K562 (cell line): ENCODE results near the gene LTBP1. TPM values are rescaled to one million over a fixed set of nuclear protein-coding genes. Genes with fewer than 3 reads are reported as not detected.

ENCODE experiments used
- ATAC-seq: fragments of 200-7000 bp; cut with Tn5 transposase; 3 replicates; pipeline ENCODE4 v1.9.1; 2020; ENCODE audit warnings: moderate library complexity
- BruUV-seq: library from RNA; stranded (reverse); fragments of 400-500 nt; replicated peaks from 2 replicates; lab custom pipeline; 2021; lab: Mats Ljungman, UMichigan
- CTCF ChIA-PET: fragments of 300-600 bp; formaldehyde crosslinking; extraction: SDS; loops from one replicate; lab custom pipeline; 2021; ENCODE audit warnings: low intra/inter-chr PET ratio; lab: Yijun Ruan, JAX
- POLR2A ChIA-PET: fragments of 300-600, 350-650 bp; sonication (Branson Sonifier 250); formaldehyde crosslinking; extraction: SDS; loops from one replicate; lab custom pipeline; 2021; ENCODE audit warnings: antibody characterized with exemption, inconsistent platforms; lab: Yijun Ruan, JAX
- DNase-seq, 4 experiments: peaks; one replicate each; pipeline versions ENCODE4 v3.0.0 to v3.0.0-alpha.2; 2011 to 2018; ENCODE audit warnings: low spot score in 3 of 4, mixed read lengths in 3 of 4; ENCODE audit errors: extremely low read depth in 1 of 4
- FAIRE-seq: peaks from 2 replicates; lab custom pipeline; 2011; peaks lifted over from hg19 to GRCh38; lab: Jason Lieb, UNC
- H2AFZ ChIP-seq: 2 replicates; pipeline ENCODE4 v1.6.0; 2011; ENCODE audit warnings: low read depth, low read length, control low read depth, inconsistent platforms
- H3K27ac ChIP-seq: fragments of 200-600 bp; 3 replicates; pipeline ENCODE4 v1.8.0; 2011; ENCODE audit warnings: low read depth, mild to moderate bottlenecking, control low read depth, inconsistent platforms, low read length, moderate library complexity, mixed read lengths; ENCODE audit errors: extremely low read depth
- H3K27me3 ChIP-seq, 2 experiments: fragments of 300-600 bp in 1 of 2; 2 replicates in 1 of 2; 3 replicates in 1 of 2; pipeline versions ENCODE4 v1.6.0 to v1.8.0; 2011; ENCODE audit warnings: inconsistent platforms in 2 of 2, low read length in 2 of 2, mild to moderate bottlenecking in 1 of 2, mixed read lengths in 1 of 2, moderate library complexity in 1 of 2; ENCODE audit not compliant: control insufficient read depth in 2 of 2, insufficient read depth in 2 of 2
- H3K36me3 ChIP-seq: fragments of 300-600 bp; 3 replicates; pipeline ENCODE4 v1.8.0; 2011; ENCODE audit warnings: mild to moderate bottlenecking, low read length, inconsistent platforms; ENCODE audit not compliant: control insufficient read depth, insufficient read depth
- H3K4me1 ChIP-seq, 2 experiments: fragments of 200-600 bp in 1 of 2; replicated peaks in 1 of 2; 2 replicates in 1 of 2; 3 replicates in 1 of 2; pipeline versions ENCODE4 v1.5.1 to v1.8.0; 2011; ENCODE audit warnings: inconsistent platforms in 2 of 2, low read length in 2 of 2, mild to moderate bottlenecking in 1 of 2, mixed read lengths in 1 of 2, moderate library complexity in 1 of 2; ENCODE audit not compliant: control insufficient read depth in 2 of 2, insufficient read depth in 2 of 2
- H3K4me2 ChIP-seq: 2 replicates; pipeline ENCODE4 v1.6.1; 2011; ENCODE audit warnings: low read length, control low read depth, inconsistent platforms, mixed read lengths; ENCODE audit not compliant: insufficient read depth
- H3K4me3 ChIP-seq: fragments of 200-600 bp; sonication (generic), shearing (Covaris generic); 2 replicates; pipeline ENCODE4 v1.5.1; 2016; ENCODE audit warnings: control low read depth, inconsistent platforms
- H3K79me2 ChIP-seq: fragments of 200-600 bp; 3 replicates; pipeline ENCODE4 v1.8.0; 2011; ENCODE audit warnings: low read length, inconsistent platforms; ENCODE audit not compliant: control insufficient read depth, insufficient read depth
- H3K9ac ChIP-seq, 2 experiments: 2 replicates each; pipeline versions ENCODE4 v1.6.0 to v1.6.1; 2011; ENCODE audit warnings: low read depth in 2 of 2, low read length in 2 of 2, control low read depth in 1 of 2, inconsistent platforms in 1 of 2, mild to moderate bottlenecking in 1 of 2, mixed read lengths in 1 of 2; ENCODE audit not compliant: insufficient read depth in 1 of 2
- H3K9me1 ChIP-seq: one replicate; pipeline ENCODE4 v1.6.0; 2011; ENCODE audit warnings: inconsistent platforms, mild to moderate bottlenecking, low read length, moderate library complexity; ENCODE audit not compliant: control insufficient read depth, insufficient read depth
- H3K9me3 ChIP-seq: replicated peaks from 2 replicates; pipeline ENCODE4 v1.5.1; 2011; ENCODE audit warnings: low read depth, low read length, inconsistent platforms; ENCODE audit not compliant: control insufficient read depth, insufficient read depth
- H4K20me1 ChIP-seq: replicated peaks from 2 replicates; pipeline ENCODE4 v1.6.1; 2011; ENCODE audit warnings: low read length, inconsistent platforms, mixed read lengths; ENCODE audit not compliant: control insufficient read depth, insufficient read depth
- ATF2 ChIP-seq: sonication (generic); formaldehyde crosslinking; IDR thresholded peaks from 2 replicates; pipeline ENCODE4 v1.8.1; 2022; ENCODE audit warnings: missing genetic modification reagents
- DNMT1 ChIP-seq: fragments of 450-650 bp; IDR thresholded peaks from 2 replicates; pipeline ENCODE4 v1.6.1; 2016; ENCODE audit warnings: antibody characterized with exemption, mild to moderate bottlenecking
- EHMT2 ChIP-seq: fragments of 450-650 bp; IDR thresholded peaks from 2 replicates; pipeline ENCODE4 v1.6.1; 2018; ENCODE audit warnings: antibody characterized with exemption
- FOSL1 ChIP-seq: fragments of 200-800 bp; sonication (Bioruptor generic); conservative IDR thresholded peaks from 2 replicates; pipeline ENCODE4 v1.6.1; 2016; ENCODE audit warnings: missing genetic modification characterization, missing compliant biosample characterization
- GATAD2B ChIP-seq: fragments of 450-650 bp; IDR thresholded peaks from 2 replicates; pipeline ENCODE4 v1.6.1; 2017; ENCODE audit warnings: mild to moderate bottlenecking, borderline replicate concordance
- HSF4 ChIP-seq: fragments of 250-450 bp; sonication (Bioruptor Pico); IDR thresholded peaks from 2 replicates; pipeline ENCODE4 v2.1.2; 2022; ENCODE audit warnings: mild to moderate bottlenecking, moderate library complexity, borderline replicate concordance
- PRMT5 ChIP-seq: sonication (generic); formaldehyde crosslinking; IDR thresholded peaks from 2 replicates; pipeline ENCODE4 v1.5.0; 2020; ENCODE audit warnings: missing genetic modification reagents
- SMARCE1 ChIP-seq: fragments of 450-650 bp; IDR thresholded peaks from 2 replicates; pipeline ENCODE4 v1.7.1; 2016; ENCODE audit warnings: mild to moderate bottlenecking
- TFAP4 ChIP-seq: sonication (generic); formaldehyde crosslinking; IDR thresholded peaks from 2 replicates; pipeline ENCODE4 v1.8.0; 2022; ENCODE audit warnings: missing genetic modification reagents, mild to moderate bottlenecking, moderate library complexity, borderline replicate concordance
- XRCC4 ChIP-seq: IDR thresholded peaks from one replicate; pipeline ENCODE4 v1.6.1; 2011; ENCODE audit not compliant: insufficient read depth, insufficient read length; ENCODE audit errors: extremely low read depth
- ZNF445 ChIP-seq: fragments of 250-450 bp; sonication (Bioruptor Pico); IDR thresholded peaks from 2 replicates; pipeline ENCODE4 v1.4.0; 2020; ENCODE audit warnings: low read depth, mild to moderate bottlenecking, moderate library complexity
- ZNF785 ChIP-seq: fragments of 250-450 bp; sonication (Bioruptor Pico); IDR thresholded peaks from 2 replicates; pipeline ENCODE4 v1.4.0; 2020; ENCODE audit warnings: mild to moderate bottlenecking
- in situ Hi-C: fragments of 300-500 bp; cut with MboI; formaldehyde crosslinking; loops from 4 replicates; pipeline ENCODE4 v1.15.0; 2018; ENCODE audit warnings: inconsistent platforms, mixed read lengths
- intact Hi-C: fragments of 100-400 bp; cut with micrococcal nuclease; formaldehyde crosslinking; loops from 2 replicates; pipeline ENCODE4 v1.14.2; 2022
- polyA plus RNA-seq, 8 experiments: library from polyadenylated mRNA; depleted of rRNA in 4 of 8; stranded (reverse) in 5 of 8; unstranded in 3 of 8; fragments of >200 nt; fragmentation: Nextera tagmentation in 2 of 8; fragmentation: Illumina TruSeq in 1 of 8; extraction: Ambion mirVana in 2 of 8; extraction: Trizol in 1 of 8; gene quantifications; 2 replicates each; pipeline versions ENCODE4 v1.2.1 to v1.2.3, GENCODE V29; 2011 to 2014; ENCODE audit warnings: inconsistent platforms in 1 of 8, missing spikeins in 1 of 8
- total RNA-seq, 7 experiments: library from RNA; depleted of rRNA in 6 of 7; stranded (reverse); fragments of >200 nt in 6 of 7; fragmentation: Illumina TruSeq in 2 of 7; extraction: Trizol in 2 of 7; gene quantifications; 2 replicates each; pipeline versions ENCODE4 v1.2.1 to v1.2.3, GENCODE V29; 2011 to 2021; ENCODE audit warnings: low replicate concordance in 1 of 7

The LTBP1 gene
- total and polyA plus RNA-seq, 9 of the 15 experiments (the other 6 are each of a cell fraction or from before 2014, with no cell fraction given), result 3.6 to 16.4 (median 8.5) TPM

GRCh38 chr2:33350632-33351031 lies 403.9 kb downstream of the LTBP1 start:
- Histone ChIP-seq H3K4me1 (no peaks in the 10 kb centered on the region), H2AFZ (no peak overlapping the region), H3K9me1 (no peaks in the 10 kb centered on the region), H3K79me2 (no peaks in the 10 kb centered on the region), H3K27ac (no peak overlapping the region), H3K36me3 (no peaks in the 10 kb centered on the region; the same call in 2 of the 3 replicates), H3K9ac (no peak overlapping the region), H3K9me3 (0 out of 2 replicates have a peak, but pooled peaks cover 1% of the 10 kb centered on the region), H3K4me2 (no peak overlapping the region), H3K27me3 (no peaks in the 10 kb centered on the region), H4K20me1 (no peaks in the 10 kb centered on the region), H3K4me3 (no peak overlapping the region)
- FAIRE-seq (no peak), ATAC-seq (no peak), DNase-seq (no peak)
- ChIA-PET POLR2A (no interaction called here), CTCF (no interaction called here)
- no TSS peak for BruUV-seq
- intact Hi-C loops, result no loop called here
- in situ Hi-C loops, result no loop called here
- TF ChIP-seq HSF4 (no peak), XRCC4 (no peak), FOSL1 (tag) (no peak), ZNF445 (no peak), ZNF785 (CRISPR knock-in tag) (no peak), ATF2 (CRISPR knock-in tag) (no peak), DNMT1 (no peak), SMARCE1 (no peak), TFAP4 (CRISPR knock-in tag) (no peak), PRMT5 (CRISPR knock-in tag) (no peak), GATAD2B (no peak), EHMT2 (no peak)
